Fibroblast of skin of left biceps (primary cell): ENCODE data around the gene RHOT1.
"Not testable (repeated sequence)": the region's sequence is repeated elsewhere in the genome, so short reads cannot be mapped to it uniquely, and the experiment has no call there.

ENCODE experiments used
- DNase-seq, 2 experiments: peaks; one replicate each; pipeline ENCODE4 v3.0.0-alpha.2; 2013; ENCODE audit warnings: low read depth in 2 of 2

RHOT1 gene

DNA sequence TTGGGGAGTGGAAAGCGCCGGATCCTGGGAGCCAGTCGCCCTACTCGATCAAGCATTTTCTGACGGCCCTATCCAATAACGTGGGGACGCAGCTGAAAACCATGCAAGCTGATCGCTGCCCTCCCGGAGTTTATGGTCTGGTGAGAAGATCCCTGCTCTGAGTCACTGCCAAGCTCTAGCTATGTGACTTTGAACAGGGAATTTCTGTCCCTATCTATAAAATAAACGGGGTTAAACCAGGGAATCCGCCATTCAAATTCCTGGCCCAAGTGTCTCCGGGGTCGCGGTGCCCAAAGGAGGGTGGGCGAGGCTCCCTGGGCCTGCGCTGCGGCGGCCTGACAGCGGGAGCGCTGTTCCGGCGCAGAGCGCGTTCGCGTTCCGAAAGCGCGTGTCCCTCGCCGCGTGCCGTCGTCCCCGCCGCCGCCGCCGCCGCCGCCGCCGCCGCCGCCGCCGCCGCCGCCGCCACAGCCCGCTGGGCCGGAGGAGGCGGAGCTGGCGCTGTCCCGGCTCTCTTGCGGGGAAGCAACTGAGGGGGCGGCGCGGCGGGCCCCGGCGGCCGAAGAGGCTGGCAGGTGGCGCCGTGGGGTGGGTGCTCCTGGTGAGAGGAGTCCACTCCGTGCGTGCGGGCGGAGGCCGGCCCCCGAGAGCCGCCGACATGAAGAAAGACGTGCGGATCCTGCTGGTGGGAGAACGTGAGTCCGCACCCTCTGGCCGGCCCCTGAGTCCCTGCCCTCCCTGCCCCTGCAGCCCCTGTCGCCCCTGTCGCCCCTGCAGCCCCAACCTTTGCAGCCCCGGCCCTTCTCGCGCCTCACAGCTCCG lies at the start of gene RHOT1:
TSS of gene RHOT1 (plus strand) at position 465 of the 819 bp plus-strand sequence. CDS start at position 656, 191 bp downstream.
- DNase-seq = peak in 1 of 2 experiments; percentile 54

DNA sequence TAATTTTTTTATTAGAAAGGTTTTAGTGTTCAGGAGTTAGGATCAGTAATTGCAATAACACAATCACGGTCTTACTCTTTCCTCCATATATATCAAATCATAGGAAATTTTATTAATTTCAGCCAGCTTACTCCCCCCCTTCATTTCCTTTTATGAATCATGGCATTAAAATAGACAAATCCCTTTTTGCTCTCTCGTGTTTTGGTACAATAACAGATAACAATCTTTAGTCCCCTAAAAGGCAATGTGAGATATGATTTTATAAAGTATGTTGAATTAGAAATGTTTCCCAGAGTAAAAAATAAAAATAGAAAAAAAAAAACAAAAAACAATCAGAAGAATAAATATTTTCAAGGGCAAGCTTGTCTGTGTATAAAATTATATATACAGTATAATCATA lies 42.6 kb upstream of the RHOT1 start:
- no peak for DNase-seq

DNA sequence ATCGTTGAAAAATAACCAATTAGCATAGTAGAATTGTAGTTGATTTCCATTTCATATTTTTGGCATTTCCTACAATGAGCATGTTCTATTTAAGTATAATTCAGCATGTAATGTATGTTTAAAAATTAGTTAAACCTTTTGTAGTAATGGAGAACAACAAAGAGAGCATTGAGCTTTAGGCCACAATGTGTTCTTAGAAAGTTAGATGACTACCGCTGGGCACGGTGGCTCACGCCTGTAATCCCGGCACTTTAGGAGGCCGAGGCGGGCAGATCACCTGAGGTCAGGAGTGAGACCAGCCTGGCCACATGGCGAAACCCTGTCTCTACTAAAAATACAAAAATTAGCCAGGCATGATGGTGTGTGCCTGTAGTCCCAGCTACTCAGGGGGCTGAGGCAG lies 42.0 kb upstream of the RHOT1 start:
- not testable (repeated sequence) for DNase-seq

DNA sequence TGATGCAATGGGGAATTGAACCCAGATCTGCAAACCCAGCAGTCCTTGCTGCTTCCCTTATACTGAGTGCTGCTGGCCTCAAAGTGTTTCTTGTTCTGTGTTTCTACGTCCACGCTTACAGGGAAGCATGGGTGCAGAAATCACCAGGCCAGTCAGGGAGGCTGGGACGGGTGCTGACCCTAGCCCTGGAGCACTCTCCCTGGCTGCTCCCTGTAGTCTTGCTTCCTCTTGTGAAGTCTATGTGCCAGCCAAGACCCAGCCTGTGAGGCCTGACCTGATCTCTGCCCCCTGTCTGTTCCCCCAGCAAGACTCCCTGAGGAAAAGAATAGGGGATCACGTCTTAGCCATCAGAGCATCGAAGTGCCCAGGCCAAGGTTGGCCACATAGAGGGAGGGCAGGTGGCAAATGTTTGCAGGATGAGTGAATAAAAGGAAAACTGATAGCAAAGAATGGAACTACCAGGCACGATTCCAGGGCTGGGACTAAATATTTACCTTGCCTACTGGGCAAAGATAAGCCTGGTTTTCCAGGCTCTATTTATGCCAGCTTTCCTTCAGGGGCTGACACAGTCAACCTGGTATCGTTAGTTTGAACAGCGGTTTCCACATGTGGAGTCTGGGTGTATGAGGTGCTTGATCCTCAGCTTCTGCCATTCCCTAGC lies 41.2 kb upstream of the RHOT1 start:
- DNase-seq = no peak

DNA sequence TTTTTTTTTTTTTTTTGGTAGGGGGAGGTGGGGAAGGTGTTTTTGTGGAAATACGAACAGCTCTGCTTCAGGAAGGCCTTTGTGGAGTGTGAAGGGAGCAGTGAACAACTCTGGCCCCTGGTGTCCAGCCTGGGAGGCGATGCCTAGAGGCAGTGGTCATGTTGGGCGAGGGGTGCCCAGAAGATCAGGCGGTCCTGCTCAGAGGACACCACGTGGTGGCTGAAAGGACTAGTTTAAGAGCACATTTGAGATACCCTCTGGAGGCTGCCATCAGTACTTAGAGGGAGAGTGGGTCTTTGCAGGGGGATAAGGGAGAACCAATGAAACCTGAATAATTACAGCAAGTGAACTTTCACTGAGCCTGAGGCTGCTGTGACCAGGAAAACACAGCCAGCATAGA lies 40.1 kb upstream of the RHOT1 start:
- no peak for DNase-seq

DNA sequence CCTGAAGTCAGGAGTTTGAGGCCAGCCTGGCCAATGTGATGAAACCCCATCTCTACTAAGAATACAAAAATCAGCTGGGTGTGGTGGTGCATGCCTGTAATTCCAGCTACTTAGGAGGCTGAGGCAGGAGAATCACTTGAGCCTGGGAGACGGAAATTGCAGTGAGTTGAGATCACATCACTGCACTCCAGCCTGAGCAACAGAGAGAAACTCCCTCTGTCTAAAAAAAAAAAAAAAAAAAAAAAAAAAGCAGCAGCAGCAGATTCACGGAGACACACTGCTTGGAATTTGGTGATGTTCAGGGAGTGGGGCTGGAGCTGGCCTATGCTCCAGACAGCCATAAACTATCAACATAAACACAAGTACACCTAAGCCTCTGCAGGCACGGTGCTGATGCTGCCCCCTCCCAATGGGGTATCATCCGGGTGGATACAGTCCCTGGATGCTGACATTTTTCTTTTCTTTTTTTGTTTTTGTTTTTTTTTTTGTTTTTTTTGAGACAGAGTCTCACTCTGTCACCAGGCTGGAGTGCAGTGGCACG lies 39.6 kb upstream of the RHOT1 start:
- no peak for DNase-seq

DNA sequence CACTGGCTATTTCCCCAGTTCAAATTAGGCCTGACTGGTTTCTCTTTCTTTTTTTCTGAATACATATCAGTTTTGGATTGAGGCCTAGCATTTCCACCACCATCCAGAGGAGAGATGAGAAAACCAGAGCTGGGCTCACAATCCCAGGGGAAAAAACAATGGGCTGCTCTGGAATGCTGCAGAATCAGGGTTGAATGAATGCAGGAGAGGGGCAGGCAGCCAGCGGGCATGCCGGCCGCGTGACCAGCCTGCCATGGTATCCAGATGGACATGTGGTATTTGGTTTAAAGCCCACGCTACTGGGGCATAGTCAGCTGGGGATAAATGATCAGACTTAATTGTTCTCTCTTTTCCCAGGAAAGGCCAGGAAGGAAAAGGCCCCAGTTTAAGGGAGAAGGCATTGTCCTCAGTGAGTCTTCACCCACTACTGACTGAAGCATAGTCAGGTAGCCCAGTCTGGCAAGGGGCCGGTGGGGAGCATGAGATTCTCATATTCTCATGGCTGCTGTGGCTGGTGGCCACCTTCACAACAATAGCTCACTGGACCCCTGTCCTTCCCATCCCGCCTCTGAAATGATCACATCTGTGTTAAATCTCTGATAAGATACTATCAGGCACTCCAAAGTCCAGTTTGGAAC lies 38.7 kb upstream of the RHOT1 start:
- no peak for DNase-seq

DNA sequence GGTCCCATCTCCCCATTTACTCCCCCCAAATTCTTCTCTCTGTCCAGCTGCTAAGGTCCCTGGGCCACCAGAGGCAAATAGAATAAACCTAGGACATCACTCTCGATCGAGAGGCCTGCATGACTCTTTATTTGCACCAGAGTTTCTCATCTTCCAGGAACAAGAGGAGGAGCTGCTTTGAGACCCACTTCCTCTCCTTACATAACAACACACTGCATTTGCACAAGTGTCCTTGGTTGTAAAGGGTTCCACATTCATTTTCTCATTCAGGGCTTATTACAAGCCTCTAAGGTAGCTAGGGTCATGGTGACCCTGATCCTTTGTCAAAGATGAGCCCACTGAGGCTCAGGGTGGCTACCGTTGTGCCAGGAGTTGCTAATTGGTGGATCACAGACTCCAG lies 38.1 kb upstream of the RHOT1 start:
- DNase-seq = no peak

DNA sequence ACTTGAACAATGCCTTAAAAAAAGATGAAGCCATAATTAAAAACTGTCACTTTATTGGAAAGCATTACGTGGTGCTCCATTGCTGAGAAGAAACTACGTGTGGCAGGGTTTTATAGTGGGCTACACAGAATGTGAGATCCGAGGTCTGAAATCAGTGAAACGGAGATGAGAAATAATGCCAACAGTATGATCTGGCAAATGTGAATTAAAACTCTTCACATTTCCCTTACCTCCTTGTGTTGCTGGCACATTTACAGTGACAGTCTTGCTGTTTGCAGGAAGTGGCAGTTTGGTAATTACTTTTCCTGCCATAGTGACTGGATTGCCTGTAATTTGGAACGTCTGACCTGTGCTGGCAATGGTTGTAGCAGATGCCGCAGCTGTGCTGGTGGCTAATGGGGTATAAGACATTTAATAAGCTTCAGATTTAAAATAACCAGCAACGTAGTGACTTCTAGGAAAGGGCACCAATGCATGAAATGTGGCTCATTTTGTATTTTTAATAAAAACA lies 35.8 kb upstream of the RHOT1 start:
- DNase-seq = not testable (repeated sequence)

DNA sequence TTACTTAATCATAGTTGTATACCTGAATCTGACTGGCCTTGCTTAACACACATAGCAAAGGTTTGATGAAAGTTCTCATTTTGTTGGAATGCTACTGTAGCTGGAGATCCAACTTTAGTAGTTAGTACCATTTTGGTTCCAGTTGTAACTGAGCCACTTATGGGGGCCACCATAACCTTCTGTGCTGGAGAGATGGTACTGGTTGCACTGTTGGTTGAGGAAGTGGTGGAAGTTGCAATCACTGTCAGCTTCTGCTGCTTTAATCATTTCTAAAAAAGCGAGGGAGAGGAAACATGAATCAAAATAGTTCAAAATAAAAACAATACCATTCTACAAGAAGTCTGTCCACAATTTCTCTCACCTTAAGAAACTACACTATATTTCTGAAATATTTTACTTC lies 35.1 kb upstream of the RHOT1 start:
- not testable (repeated sequence) for DNase-seq

DNA sequence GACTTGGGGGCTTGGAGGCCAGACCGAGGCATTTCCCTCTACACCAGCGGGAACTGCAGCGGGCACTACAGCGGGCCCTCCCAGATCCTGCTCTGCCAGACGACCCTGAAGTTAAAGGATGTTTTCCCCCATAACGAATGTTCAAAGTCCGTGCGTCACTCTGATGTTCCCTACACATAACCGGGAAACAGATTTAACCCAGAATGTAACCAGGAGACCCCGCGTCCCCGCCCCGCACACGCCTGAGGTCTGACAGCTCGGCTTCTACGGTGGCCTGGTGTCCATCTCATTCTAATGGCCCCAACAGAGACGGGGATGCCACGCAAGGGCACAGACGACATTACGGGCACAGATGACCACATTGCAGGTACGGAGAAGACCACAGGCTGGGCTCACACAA lies 31.7 kb upstream of the RHOT1 start:
- DNase-seq = no peak

DNA sequence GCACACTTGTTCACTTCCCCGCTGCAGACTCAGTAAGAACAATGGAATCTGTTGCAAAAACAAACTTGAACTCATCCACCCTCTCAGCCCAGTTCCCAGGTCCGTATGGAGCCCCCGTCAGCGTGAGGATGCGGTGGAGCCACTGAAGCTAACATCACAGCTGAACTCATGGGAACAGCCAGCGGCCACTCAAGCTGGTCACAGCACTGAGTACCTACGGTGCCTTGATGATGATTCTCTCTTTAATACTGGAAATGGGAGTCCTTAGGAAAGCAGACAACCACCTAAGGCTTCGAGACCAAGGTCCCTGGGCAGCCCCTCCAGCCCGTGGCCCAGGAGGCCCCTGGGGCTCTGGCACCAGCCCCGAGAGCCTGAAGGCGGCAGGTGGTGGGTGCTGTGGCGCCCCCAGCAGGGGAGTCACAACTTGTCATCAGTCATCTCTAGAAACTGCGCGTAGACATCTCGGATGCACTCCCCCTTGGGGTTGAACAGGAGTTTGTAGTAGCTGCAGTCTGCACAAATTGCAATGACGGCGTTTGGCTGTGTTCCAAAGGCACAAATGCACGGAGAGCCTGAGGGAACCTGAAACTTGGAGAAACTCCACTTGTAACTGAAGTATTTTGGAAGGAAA lies 31.0 kb upstream of the RHOT1 start:
- peak; percentile 13 to 28 for DNase-seq

DNA sequence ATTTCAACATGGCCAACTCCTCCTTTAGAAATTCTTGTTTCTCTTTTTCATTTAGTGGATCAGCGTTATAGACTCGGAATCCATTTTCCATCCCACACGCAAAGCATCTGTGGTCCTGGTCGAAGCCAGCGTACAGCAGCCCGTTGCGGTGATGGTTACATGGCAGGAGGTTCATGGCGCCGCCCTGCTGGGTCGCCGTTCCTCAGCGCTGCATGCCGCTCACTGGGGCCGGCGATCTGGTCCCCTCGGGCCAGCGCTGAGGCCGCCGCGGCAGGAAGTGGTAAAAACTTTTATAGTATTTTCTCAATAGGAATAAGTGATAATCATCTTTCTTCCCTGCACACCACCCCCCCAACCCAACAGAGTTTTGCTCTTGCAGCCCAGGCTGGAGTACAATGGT lies 29.9 kb upstream of the RHOT1 start:
- DNase-seq = no peak

DNA sequence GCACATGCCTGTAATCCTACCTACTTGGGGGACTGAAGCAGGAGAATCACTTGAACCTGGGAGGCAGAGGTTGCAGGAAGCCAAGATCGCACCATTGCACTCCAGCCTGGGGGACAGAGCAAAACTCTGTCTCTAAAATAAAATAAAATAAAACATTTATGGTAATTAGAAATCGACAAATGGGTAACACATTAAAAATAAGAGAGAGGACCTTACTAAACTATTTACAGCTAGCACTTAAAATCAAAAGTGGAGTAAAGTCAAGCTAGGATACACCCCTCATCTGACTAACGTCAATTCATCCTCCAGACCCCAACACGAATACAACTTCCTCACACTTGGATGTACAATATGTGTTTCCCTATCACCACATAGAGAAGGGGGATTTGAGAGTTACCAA lies 27.8 kb upstream of the RHOT1 start:
- no peak for DNase-seq

DNA sequence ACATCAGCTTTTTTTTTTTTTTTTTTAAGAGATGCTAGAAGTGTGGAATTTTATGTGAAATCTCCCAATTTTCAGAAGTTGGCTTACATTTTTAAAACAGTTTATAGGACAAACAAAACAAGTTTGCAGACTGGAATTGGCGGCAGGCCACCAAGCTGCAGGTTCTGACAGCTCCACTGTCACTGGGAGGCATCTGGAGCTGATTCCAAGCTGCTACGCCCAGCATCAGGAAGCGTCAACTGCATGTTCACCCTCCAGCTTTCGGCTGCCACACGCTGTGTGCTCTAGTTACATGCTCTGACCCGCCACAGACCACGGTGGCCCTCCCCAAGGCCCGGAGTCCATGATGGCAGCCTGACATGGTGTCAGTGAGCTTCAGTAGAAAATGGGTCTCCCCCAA lies 26.8 kb upstream of the RHOT1 start:
- DNase-seq = not testable (repeated sequence)

DNA sequence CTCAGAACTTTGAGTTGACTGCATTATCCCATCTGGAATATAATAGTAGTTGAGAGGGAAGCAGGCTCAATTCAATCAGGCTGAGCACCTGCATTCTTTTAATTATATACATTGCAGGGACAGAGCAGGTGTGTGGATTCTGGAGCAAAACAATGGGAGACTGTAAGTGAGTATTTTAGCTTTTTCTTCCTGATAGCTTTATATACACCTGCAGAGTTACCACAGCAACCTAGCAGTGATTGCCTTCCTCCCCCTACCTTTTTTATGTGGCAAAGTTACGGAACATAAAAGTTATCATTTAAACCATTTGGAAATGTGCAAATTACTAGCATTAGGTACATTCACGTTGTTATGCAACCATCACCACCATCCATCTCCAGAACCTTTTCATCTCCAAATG lies 25.4 kb upstream of the RHOT1 start:
- DNase-seq = no peak

DNA sequence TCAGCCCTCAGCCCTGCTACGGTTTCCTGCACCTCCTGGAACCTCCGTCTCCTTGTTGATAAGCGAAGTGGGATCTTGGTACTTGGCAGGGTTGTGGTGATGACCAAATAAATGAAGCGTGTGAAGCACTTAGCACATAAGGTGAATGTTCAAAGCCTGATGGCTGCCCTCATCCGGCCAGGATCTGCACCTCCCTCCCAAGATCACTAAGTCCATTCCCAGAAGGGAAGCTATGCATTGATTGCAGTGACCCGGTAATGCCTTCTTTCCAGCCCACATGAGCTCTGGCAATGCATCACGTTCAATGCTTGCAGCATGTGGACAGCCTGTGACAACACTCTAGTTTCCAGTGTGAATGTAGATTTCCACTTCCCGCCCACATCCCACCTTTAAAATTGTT lies 24.9 kb upstream of the RHOT1 start:
- DNase-seq = no peak

DNA sequence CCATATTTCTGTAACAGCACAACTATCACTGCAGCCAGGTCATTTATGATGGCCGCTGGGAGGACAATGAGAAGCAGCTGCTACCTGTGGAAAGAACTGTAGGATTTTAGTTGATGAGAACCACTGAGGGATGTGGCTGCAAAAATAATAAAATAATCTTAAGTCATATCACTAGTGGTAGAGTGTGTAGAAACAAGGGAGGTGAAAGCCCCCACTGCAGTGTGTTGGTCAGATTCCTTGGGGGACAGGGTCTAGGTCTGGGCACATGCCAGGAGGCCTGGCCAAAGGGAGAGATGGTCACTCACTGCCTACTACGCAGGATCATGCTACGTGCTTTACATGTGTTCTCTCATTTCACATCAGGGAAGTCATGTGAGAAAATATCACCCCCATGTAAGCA lies 24.2 kb upstream of the RHOT1 start:
- not testable (repeated sequence) for DNase-seq

DNA sequence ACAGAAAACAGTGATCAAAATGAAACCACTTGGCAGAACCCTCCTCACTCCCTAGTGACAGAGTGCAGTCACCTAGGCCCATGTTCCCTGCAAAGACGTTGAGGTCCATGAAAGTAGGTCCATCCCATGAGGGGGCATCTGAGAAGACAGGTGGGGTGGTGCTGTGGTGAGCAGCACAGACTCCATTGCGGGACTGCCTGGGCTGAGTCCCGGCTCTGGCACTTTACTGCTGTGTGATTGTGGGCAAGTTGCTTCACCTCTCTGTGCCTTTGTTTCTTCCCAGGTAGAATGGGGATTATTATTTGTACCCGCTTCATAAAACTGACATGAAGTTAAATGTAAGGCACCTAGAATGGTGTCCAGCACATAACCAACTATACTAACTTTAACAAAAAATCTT lies 23.5 kb upstream of the RHOT1 start:
- no peak for DNase-seq

DNA sequence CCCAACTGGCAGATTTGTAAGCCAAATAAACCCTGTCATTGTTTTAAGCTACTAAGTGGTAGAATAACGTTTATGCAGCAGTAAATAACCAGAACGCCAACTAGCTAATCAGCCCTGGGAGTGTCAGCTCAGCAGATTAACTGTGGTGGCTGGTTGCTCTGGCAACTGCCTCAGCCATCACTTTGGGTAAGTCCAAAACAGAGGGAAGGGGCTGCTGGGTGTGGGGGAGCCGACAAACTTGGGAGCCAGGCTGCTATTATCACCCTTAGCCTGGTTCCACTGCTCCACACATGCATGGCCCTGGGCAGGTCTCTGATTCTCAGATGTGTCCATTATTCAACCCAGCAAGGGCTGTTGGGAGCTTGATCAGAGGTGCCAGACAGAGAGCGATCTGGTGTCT lies 22.2 kb upstream of the RHOT1 start:
- no peak for DNase-seq

DNA sequence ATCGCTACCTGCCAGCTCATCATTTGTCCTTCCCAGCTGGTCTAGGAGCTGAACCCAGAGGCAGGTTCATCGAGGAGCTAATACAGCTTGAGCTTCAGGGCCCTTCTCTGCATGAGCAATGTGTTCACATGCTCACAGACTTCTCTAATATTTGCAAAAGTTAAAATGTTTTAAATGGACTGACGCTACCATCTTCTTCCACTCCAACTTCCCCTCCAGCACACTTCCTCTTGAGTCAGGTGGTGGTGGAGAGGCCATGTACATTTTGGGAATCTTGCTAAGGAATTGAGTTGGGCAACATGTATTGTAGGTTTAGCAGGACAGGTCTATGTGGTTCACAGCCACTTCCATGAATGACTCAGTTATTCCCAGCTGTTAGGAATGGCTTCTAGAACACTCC lies 21.6 kb upstream of the RHOT1 start:
- DNase-seq = no peak

DNA sequence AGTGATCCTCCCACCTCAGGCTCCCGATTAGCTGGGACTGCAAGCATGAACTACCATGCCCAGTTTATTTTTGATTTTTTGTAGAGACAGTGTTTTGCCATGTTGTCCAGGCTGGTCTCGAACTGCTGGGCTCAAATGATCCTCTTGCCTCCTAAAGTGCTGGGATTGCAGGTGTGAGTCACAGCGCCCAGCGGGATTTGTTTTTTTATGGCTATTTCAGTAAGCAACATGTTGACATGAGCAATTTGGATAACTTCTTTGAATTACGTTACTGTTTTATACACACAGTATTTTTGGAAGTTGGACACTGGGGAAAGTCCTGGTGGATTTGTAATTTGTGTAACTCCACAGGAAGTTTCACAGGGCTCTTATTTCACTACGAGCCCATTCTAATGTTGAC lies 18.5 kb upstream of the RHOT1 start:
- no peak for DNase-seq
